A549 (cell line): Measurements from ENCODE around the gene MMP15. TPM values are rescaled to one million over a fixed set of nuclear protein-coding genes. Genes with fewer than 3 reads are reported as not detected.
A peak's percentile ranks its signal among the peaks of the same experiment; 100 is the strongest.

Experiments
- ATAC-seq, 2 experiments: fragments of 200-7000 bp in 1 of 2; fragments of >200 bp in 1 of 2; cut with Nextera tagmentation in 1 of 2; cut with Tn5 transposase in 1 of 2; 3 replicates each; pipeline versions ENCODE4 v1.8.0 to v1.9.1; 2018 to 2020; ENCODE audit warnings: mild to moderate bottlenecking in 1 of 2, moderate library complexity in 1 of 2
- CTCF ChIA-PET: fragments of 300-600 bp; sonication (Branson Sonifier 250); formaldehyde crosslinking; extraction: SDS; loops from one replicate; lab custom pipeline; 2021; ENCODE audit warnings: antibody characterized with exemption, inconsistent platforms; lab: Yijun Ruan, JAX
- POLR2A ChIA-PET: fragments of 350-600 bp; formaldehyde crosslinking; extraction: SDS; loops from one replicate; lab custom pipeline; 2021; ENCODE audit warnings: antibody characterized with exemption, inconsistent platforms; lab: Yijun Ruan, JAX
- DNase-seq, 2 experiments: peaks; one replicate each; pipeline versions ENCODE4 v3.0.0 to v3.0.0-alpha.2; 2011 to 2016; ENCODE audit warnings: low read depth in 1 of 2, low spot score in 1 of 2
- FAIRE-seq: peaks from 2 replicates; lab custom pipeline; 2011; peaks lifted over from hg19 to GRCh38; lab: Jason Lieb, UNC
- H3K27ac ChIP-seq, 2 experiments: fragments of >200 bp; sonication (Bioruptor Twin); formaldehyde crosslinking; 3 replicates each; pipeline ENCODE4 v1.5.1; 2016 to 2017
- H3K4me1 ChIP-seq: fragments of >200 bp; sonication (Bioruptor Twin); formaldehyde crosslinking; 3 replicates; pipeline ENCODE4 v1.6.1; 2016
- H3K4me2 ChIP-seq: fragments of >200 bp; sonication (Bioruptor Twin); formaldehyde crosslinking; 3 replicates; pipeline ENCODE4 v1.6.1; 2016
- H3K4me3 ChIP-seq: fragments of >200 bp; sonication (Bioruptor Twin); formaldehyde crosslinking; 3 replicates; pipeline ENCODE4 v1.5.1; 2016
- H3K9me3 ChIP-seq: fragments of >200 bp; sonication (Bioruptor Twin); formaldehyde crosslinking; 3 replicates; pipeline ENCODE4 v1.6.1; 2016
- CBX2 ChIP-seq: fragments of 200-600 bp; sonication (generic); IDR thresholded peaks from 2 replicates; pipeline ENCODE4 v1.6.1; 2016; ENCODE audit warnings: low read depth, mild to moderate bottlenecking, borderline replicate concordance
- CEBPB ChIP-seq, 2 experiments: fragments of >200 bp in 1 of 2; sonication (Bioruptor Twin) in 1 of 2; formaldehyde crosslinking in 1 of 2; IDR thresholded peaks; 2 replicates each; pipeline ENCODE4 v1.6.1; 2012 to 2016
- CHD2 ChIP-seq: fragments of 150-350 bp; IDR thresholded peaks from 2 replicates; pipeline ENCODE4 v1.6.1; 2014; ENCODE audit warnings: low read length; ENCODE audit not compliant: partially characterized antibody
- HDAC2 ChIP-seq: fragments of 200-600 bp; sonication (generic); IDR thresholded peaks from 2 replicates; pipeline ENCODE4 v1.6.1; 2016
- HOXB13 ChIP-seq: fragments of 250-450 bp; sonication (Bioruptor Pico); IDR thresholded peaks from 2 replicates; pipeline ENCODE4 v1.5.0; 2020; ENCODE audit warnings: low read depth, mild to moderate bottlenecking, moderate library complexity
- JUN ChIP-seq, 2 experiments: fragments of >200 bp; sonication (Bioruptor Twin); formaldehyde crosslinking; IDR thresholded peaks; 2 replicates in 1 of 2; 3 replicates in 1 of 2; pipeline ENCODE4 v1.6.1; 2016 to 2017
- MAFK ChIP-seq: fragments of 450-650 bp; IDR thresholded peaks from 2 replicates; pipeline ENCODE4 v1.6.1; 2014; ENCODE audit not compliant: partially characterized antibody
- NR3C1 ChIP-seq: fragments of >200 bp; sonication (Bioruptor Twin); formaldehyde crosslinking; IDR thresholded peaks from 3 replicates; pipeline ENCODE4 v1.6.1; 2017
- SREBF2 ChIP-seq: fragments of 450-650 bp; IDR thresholded peaks from 2 replicates; pipeline ENCODE4 v1.6.1; 2014; ENCODE audit warnings: mild to moderate bottlenecking, moderate library complexity
- ZFP36 ChIP-seq: fragments of 450-650 bp; IDR thresholded peaks from 2 replicates; pipeline ENCODE4 v1.6.1; 2014; ENCODE audit warnings: borderline replicate concordance; ENCODE audit not compliant: partially characterized antibody
- WGBS: methylation state at CpG from one replicate; pipeline ENCODE4 v1.1.6; 2017; ENCODE audit errors: missing lambda C conversion rate; 5-methylcytosine and 5-hydroxymethylcytosine counted together
- polyA plus RNA-seq, 4 experiments: library from polyadenylated mRNA; depleted of rRNA in 3 of 4; stranded (reverse); fragments of >200 nt; fragmentation: RNase III in 1 of 4; extraction: RNeasy Plus Mini Kit Qiagen cat#74134 plus additional on column Dnase treatment in 1 of 4; gene quantifications; 2 replicates in 3 of 4; 3 replicates in 1 of 4; pipeline ENCODE4 v1.2.3, GENCODE V29; 2011 to 2017
- TF ChIP-seq, protein P1 (sequence below): fragments of 250-450 bp; sonication (Bioruptor Pico); IDR thresholded peaks from 2 replicates; pipeline ENCODE4 v1.5.0; 2021; ENCODE audit warnings: mild to moderate bottlenecking, moderate library complexity, borderline replicate concordance
- TF ChIP-seq, protein P2 (sequence below): fragments of >200 bp; sonication (Bioruptor Twin); formaldehyde crosslinking; IDR thresholded peaks from 3 replicates; pipeline ENCODE4 v1.6.1; 2016
- TF ChIP-seq, protein P3 (sequence below): fragments of 250-450 bp; sonication (Bioruptor Pico); IDR thresholded peaks from 2 replicates; pipeline ENCODE4 v1.5.0; 2020; ENCODE audit warnings: low read depth, mild to moderate bottlenecking, moderate library complexity

The MMP15 gene
- polyA plus RNA-seq, 2 of the 4 experiments (the other 2 are of a cell fraction): 4.3 to 11.2 TPM

DNA sequence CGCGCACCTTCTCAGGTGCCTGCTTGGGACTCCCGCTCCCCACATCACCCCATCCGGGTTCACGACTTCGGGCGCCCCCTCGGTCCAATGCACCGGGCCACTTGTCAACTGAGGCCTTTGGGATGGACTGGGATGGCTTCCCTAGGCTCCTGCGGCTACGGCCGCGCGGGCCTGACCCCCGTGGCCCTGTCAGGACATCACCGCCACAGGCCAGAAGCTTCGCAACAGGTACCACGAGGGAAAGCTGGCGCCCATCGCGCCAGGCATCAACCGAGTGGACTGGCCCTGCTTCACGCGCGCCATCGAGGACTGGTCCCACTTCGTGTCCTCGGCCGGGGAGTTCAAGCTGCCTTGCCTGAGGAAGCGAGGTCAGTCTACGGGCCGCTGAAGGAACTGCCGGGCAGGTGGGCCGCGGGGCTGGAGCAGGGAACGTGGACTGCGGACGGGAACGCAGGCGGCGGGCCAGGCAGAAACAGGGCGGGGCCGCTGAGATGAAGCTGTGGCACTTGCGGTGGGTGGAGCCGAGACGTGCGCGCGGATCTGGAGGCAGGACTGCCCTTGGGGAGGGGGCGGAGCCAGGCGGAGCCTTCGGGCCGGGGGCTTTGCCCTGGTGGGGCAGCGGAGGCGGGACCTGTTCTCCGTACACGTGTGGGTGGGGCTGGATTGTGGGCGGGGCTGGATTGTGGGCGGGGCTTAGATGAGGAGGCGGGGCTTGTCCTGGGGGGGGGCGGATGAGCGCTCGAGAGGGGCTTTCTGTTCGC is 40.9 kb upstream of the MMP15 start (continued):
- TF ChIP-seq, protein P1, sequence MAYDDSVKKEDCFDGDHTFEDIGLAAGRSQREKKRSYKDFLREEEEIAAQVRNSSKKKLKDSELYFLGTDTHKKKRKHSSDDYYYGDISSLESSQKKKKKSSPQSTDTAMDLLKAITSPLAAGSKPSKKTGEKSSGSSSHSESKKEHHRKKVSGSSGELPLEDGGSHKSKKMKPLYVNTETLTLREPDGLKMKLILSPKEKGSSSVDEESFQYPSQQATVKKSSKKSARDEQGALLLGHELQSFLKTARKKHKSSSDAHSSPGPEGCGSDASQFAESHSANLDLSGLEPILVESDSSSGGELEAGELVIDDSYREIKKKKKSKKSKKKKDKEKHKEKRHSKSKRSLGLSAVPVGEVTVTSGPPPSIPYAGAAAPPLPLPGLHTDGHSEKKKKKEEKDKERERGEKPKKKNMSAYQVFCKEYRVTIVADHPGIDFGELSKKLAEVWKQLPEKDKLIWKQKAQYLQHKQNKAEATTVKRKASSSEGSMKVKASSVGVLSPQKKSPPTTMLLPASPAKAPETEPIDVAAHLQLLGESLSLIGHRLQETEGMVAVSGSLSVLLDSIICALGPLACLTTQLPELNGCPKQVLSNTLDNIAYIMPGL (CRISPR knock-in tag): no peak

DNA sequence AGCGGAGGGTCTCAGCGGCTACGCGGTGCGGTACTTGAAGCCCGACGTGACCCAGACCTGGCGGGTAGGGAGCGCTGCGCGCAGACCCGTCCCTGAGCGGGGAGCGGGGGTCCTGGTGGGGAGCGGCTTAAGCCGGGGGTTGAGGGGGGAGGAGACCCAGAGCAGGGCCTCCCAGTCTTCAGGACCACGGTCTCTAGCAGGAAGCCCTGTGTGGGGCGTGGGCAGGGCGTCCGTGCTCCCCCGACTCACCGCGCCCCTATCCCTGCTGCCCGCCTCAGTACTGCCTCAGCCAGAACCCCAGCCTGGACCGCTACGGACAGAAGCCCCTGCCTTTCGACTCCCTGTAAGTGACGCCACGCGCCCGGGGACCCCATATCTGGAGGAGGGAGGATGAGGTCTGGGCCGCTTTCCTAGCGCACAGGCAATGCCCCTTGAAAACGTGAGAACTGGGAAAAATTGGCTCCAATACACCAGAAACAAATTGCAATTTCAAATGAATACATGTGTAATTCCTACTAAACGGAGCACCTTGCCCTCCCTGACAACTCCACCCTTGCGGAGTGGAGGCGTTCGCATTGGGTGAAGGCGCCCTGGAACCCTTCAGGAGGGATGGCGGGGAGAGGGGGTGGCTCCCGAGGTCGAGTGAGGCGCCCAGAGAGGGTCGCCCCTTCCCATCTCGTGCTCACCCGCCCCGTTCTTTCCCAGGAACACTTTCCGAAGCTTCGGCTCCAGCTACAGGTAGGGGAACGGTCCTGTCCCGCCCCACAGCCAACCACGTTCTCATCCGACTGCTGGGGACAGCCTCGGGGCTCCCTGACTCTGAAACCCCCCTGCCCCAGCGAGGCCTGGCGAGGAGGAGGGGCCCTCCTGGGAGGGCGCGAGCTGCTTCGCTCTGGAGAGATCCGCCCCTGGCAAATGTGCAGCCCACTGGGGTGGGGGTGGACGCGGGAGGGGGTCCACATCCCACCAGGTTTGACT is 40.1 kb upstream of the MMP15 start:
- CTCF ChIA-PET: interaction anchor here (1.0 to 5.3 kb wide), 3 partner anchors 86 to 385 kb away, joined by 3 to 25 read pairs (median 3); no protein-coding TSS in a partner anchor
- FAIRE-seq: no peak

DNA sequence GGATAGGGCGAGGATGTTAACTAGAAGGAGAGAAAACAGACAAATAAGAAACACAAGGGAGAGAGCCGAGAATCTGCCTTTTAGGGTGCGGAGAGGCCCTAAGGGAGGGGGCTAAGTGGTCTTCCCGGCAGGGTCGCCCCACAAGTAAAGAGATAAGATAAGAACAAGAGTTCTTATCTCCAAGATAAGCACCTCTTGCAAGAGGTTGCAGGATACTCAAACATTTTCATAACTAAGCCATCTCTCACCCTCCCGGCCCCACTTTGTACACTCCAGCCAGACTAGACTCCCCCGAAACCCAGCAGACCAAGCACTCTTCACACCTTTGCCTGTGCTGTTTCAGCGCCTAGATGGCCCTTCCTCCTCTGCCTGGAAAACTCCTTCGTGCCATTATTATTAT is 39.4 kb upstream of the MMP15 start:
- FAIRE-seq: no peak
- no peak overlapping the region for H3K4me3 ChIP-seq
- no peak for TF ChIP-seq CHD2
- TF ChIP-seq ZFP36: no peak
- TF ChIP-seq, protein P2, sequence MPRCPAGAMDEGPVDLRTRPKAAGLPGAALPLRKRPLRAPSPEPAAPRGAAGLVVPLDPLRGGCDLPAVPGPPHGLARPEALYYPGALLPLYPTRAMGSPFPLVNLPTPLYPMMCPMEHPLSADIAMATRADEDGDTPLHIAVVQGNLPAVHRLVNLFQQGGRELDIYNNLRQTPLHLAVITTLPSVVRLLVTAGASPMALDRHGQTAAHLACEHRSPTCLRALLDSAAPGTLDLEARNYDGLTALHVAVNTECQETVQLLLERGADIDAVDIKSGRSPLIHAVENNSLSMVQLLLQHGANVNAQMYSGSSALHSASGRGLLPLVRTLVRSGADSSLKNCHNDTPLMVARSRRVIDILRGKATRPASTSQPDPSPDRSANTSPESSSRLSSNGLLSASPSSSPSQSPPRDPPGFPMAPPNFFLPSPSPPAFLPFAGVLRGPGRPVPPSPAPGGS: no peak
- POLR2A ChIA-PET: no interaction called here
- CTCF ChIA-PET: interaction anchor here (0.7 to 5.3 kb wide), 4 partner anchors 15 to 87 kb away, joined by 3 to 25 read pairs (median 5); partner anchors contain the start of gene USB1
- peaks cover 12% of the 10 kb centered on the region for H3K4me1 ChIP-seq
- H3K4me2 ChIP-seq: no peak overlapping the region
- ATAC-seq: no peak
- no peak for DNase-seq
- no peaks in the 10 kb centered on the region for H3K9me3 ChIP-seq
- 81% methylated on average over 9 of the region's 9 CpGs for WGBS
- H3K27ac ChIP-seq: no peak overlapping the region

More for the DNA sequence above, 40.1 kb upstream of the MMP15 start:
- peak overlapping the region in 1 of 2 experiments; percentile 86; a peak in 3 of 6 replicates for H3K27ac ChIP-seq
- ATAC-seq: peak; percentile 16 to 57; a peak in 3 of 6 replicates
- 65% methylated on average over 35 of the region's 62 CpGs for WGBS
- H3K4me2 ChIP-seq: peak overlapping the region; percentile 96
- no peaks in the 10 kb centered on the region for H3K9me3 ChIP-seq
- POLR2A ChIA-PET: no interaction called here
- peak overlapping the region; percentile 54 for H3K4me3 ChIP-seq
- peaks cover 12% of the 10 kb centered on the region for H3K4me1 ChIP-seq
- no peak for DNase-seq
- TF ChIP-seq, protein P3, sequence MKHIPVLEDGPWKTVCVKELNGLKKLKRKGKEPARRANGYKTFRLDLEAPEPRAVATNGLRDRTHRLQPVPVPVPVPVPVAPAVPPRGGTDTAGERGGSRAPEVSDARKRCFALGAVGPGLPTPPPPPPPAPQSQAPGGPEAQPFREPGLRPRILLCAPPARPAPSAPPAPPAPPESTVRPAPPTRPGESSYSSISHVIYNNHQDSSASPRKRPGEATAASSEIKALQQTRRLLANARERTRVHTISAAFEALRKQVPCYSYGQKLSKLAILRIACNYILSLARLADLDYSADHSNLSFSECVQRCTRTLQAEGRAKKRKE: no peak
- TF ChIP-seq HDAC2 (no peak), SREBF2 (no peak), NR3C1 (no peak), HOXB13 (CRISPR knock-in tag) (no peak), JUN (IDR thresholded peaks at IDR 0.05) (no peak), MAFK (no peak), CBX2 (no peak), CEBPB (IDR thresholded peaks at IDR 0.05) (no peak)
